Stomach smooth muscle (tissue), 2 donors: ENCODE results near the gene SHISA3.
A peak's percentile ranks its signal among the peaks of the same experiment; 100 is the strongest.

Experiments
- H3K27ac ChIP-seq: one replicate; pipeline ENCODE4 v1.7.0; 2013; ENCODE audit warnings: mild to moderate bottlenecking, low read length, inconsistent platforms
- H3K27me3 ChIP-seq, 2 donors: one replicate each; pipeline ENCODE4 v1.7.0; 2013; ENCODE audit warnings: low read length in 2 of 2; ENCODE audit not compliant: insufficient read depth in 2 of 2, control insufficient read depth in 1 of 2
- H3K36me3 ChIP-seq, 2 donors: one replicate each; pipeline ENCODE4 v1.7.0; 2013; ENCODE audit warnings: low read length in 2 of 2; ENCODE audit not compliant: control insufficient read depth in 2 of 2, insufficient read depth in 2 of 2
- H3K4me1 ChIP-seq: one replicate; pipeline ENCODE4 v1.7.0; 2013; ENCODE audit warnings: low read length; ENCODE audit not compliant: control insufficient read depth, insufficient read depth
- H3K4me3 ChIP-seq, 2 donors: one replicate each; pipeline ENCODE4 v1.7.0; 2013; ENCODE audit warnings: low read length in 2 of 2
- H3K9ac ChIP-seq, 2 donors: one replicate each; pipeline ENCODE4 v1.7.0; 2013; ENCODE audit warnings: low read length in 2 of 2, mild to moderate bottlenecking in 1 of 2
- H3K9me3 ChIP-seq, 2 donors: one replicate each; pipeline ENCODE4 v1.7.0; 2013; ENCODE audit warnings: low read length in 2 of 2; ENCODE audit not compliant: control insufficient read depth in 2 of 2
- donor health status: healthy.
- donor health status: Pancreatic carcinoma.

Gene SHISA3

GRCh38 chr4:42396752-42397634 is at the start of gene SHISA3:
SHISA3 (plus strand) TSS chr4:42397488; CDS start chr4:42398057, 569 bp downstream.
- H3K27me3 ChIP-seq, result peaks cover 29 to 48% of the 10 kb centered on the region in 2 donors

GRCh38 chr4:42348247-42348646 is 49.0 kb upstream of the SHISA3 start:
- H3K4me1 ChIP-seq, result no peaks in the 10 kb centered on the region
- no peak overlapping the region for H3K27ac ChIP-seq
- H3K4me3 ChIP-seq, result no peak overlapping the region
- H3K9ac ChIP-seq, result no peak overlapping the region
- no peaks in the 10 kb centered on the region for H3K36me3 ChIP-seq
- H3K9me3 ChIP-seq, result peaks cover 0 to 2% of the 10 kb centered on the region in 2 donors
- peaks cover 0 to 2% of the 10 kb centered on the region in 2 donors for H3K27me3 ChIP-seq

More at GRCh38 chr4:42396752-42397634, at the start of gene SHISA3:
- Histone ChIP-seq H3K36me3 (no peaks in the 10 kb centered on the region), H3K27ac (no peak within 1 kb of the TSS), H3K4me1 (peaks cover 16% of the 10 kb centered on the region), H3K4me3 (peak within 1 kb of the TSS; percentile 40 to 74), H3K9me3 (no peaks in the 10 kb centered on the region), H3K9ac (no peak within 1 kb of the TSS)

GRCh38 chr4:42348692-42349091 is 48.6 kb upstream of the SHISA3 start:
- no peaks in the 10 kb centered on the region for H3K4me1 ChIP-seq
- H3K9me3 ChIP-seq, result peaks cover 0 to 2% of the 10 kb centered on the region in 2 donors
- peaks cover 0 to 2% of the 10 kb centered on the region in 2 donors for H3K27me3 ChIP-seq
- no peak overlapping the region for H3K27ac ChIP-seq
- no peak overlapping the region for H3K4me3 ChIP-seq
- no peaks in the 10 kb centered on the region for H3K36me3 ChIP-seq
- H3K9ac ChIP-seq, result no peak overlapping the region

GRCh38 chr4:42350611-42351182 is 46.6 kb upstream of the SHISA3 start:
- no peak overlapping the region for H3K27ac ChIP-seq
- peaks cover 0 to 2% of the 10 kb centered on the region in 2 donors for H3K9me3 ChIP-seq
- peaks cover 0 to 2% of the 10 kb centered on the region in 2 donors for H3K27me3 ChIP-seq
- no peaks in the 10 kb centered on the region for H3K4me1 ChIP-seq
- H3K9ac ChIP-seq, result no peak overlapping the region
- H3K36me3 ChIP-seq, result no peaks in the 10 kb centered on the region
- no peak overlapping the region for H3K4me3 ChIP-seq

GRCh38 chr4:42352049-42352448 is 45.2 kb upstream of the SHISA3 start:
- Histone ChIP-seq H3K4me3 (no peak overlapping the region), H3K9ac (no peak overlapping the region), H3K9me3 (peaks cover 0 to 2% of the 10 kb centered on the region in 2 donors), H3K27ac (no peak overlapping the region), H3K36me3 (no peaks in the 10 kb centered on the region), H3K4me1 (no peaks in the 10 kb centered on the region), H3K27me3 (no peaks in the 10 kb centered on the region)

- H3K9me3 ChIP-seq, result no peaks in the 10 kb centered on the region
- H3K9ac ChIP-seq, result no peak overlapping the region
- H3K27ac ChIP-seq, result no peak overlapping the region
Measured at GRCh38 chr4:42357325-42357724, 40.0 kb upstream of the SHISA3 start.

GRCh38 chr4:42359711-42360110 is 37.6 kb upstream of the SHISA3 start:
- H3K27me3 ChIP-seq, result no peaks in the 10 kb centered on the region
- no peak overlapping the region for H3K27ac ChIP-seq
- H3K9ac ChIP-seq, result peak overlapping the region in 1 of 2 donors; percentile 44
- no peaks in the 10 kb centered on the region for H3K4me1 ChIP-seq
- H3K4me3 ChIP-seq, result peak overlapping the region; percentile 38 to 47
- H3K36me3 ChIP-seq, result no peaks in the 10 kb centered on the region
- H3K9me3 ChIP-seq, result peaks cover 0 to 5% of the 10 kb centered on the region in 2 donors

More at GRCh38 chr4:42357325-42357724, 40.0 kb upstream of the SHISA3 start:
- Histone ChIP-seq H3K4me1 (no peaks in the 10 kb centered on the region), H3K36me3 (no peaks in the 10 kb centered on the region), H3K4me3 (no peak overlapping the region), H3K27me3 (no peaks in the 10 kb centered on the region)

GRCh38 chr4:42360256-42360669 is 37.0 kb upstream of the SHISA3 start:
- no peak overlapping the region for H3K27ac ChIP-seq
- H3K9ac ChIP-seq, result no peak overlapping the region
- no peaks in the 10 kb centered on the region for H3K36me3 ChIP-seq
- H3K9me3 ChIP-seq, result peaks cover 0 to 5% of the 10 kb centered on the region in 2 donors
- H3K4me3 ChIP-seq, result no peak overlapping the region
- H3K4me1 ChIP-seq, result no peaks in the 10 kb centered on the region
- no peaks in the 10 kb centered on the region for H3K27me3 ChIP-seq

- no peak overlapping the region for H3K4me3 ChIP-seq
- H3K4me1 ChIP-seq, result no peaks in the 10 kb centered on the region
- H3K27ac ChIP-seq, result no peak overlapping the region
- no peaks in the 10 kb centered on the region for H3K27me3 ChIP-seq
- H3K9me3 ChIP-seq, result peaks cover 0 to 5% of the 10 kb centered on the region in 2 donors
- H3K9ac ChIP-seq, result no peak overlapping the region
- H3K36me3 ChIP-seq, result no peaks in the 10 kb centered on the region
Measured at GRCh38 chr4:42361456-42361855, 35.8 kb upstream of the SHISA3 start.

GRCh38 chr4:42362591-42362990 is 34.7 kb upstream of the SHISA3 start:
- H3K27me3 ChIP-seq, result no peaks in the 10 kb centered on the region
- no peak overlapping the region for H3K4me3 ChIP-seq
- H3K9me3 ChIP-seq, result peaks cover 0 to 5% of the 10 kb centered on the region in 2 donors
- no peak overlapping the region for H3K9ac ChIP-seq
- H3K27ac ChIP-seq, result no peak overlapping the region
- no peaks in the 10 kb centered on the region for H3K4me1 ChIP-seq
- no peaks in the 10 kb centered on the region for H3K36me3 ChIP-seq
